Medulla oblongata (tissue), 1 donor: ENCODE data around the gene THSD7B.
"Not testable (repeated sequence)": the region's sequence is repeated elsewhere in the genome, so short reads cannot be mapped to it uniquely, and the experiment has no call there.

Experiments
- DNase-seq: peaks from one replicate; pipeline ENCODE4 v3.0.0-alpha.2; 2015; ENCODE audit errors: extremely low spot score

Gene THSD7B

GRCh38 chr2:137250401-137250800 is 485.1 kb downstream of the THSD7B start:
- no peak for DNase-seq

- DNase-seq, result no peak
These were observed 485.7 kb downstream of the THSD7B start for GRCh38 chr2:137251045-137251444.

- no peak for DNase-seq
These were observed 487.6 kb downstream of the THSD7B start for GRCh38 chr2:137252934-137253333.

DNA sequence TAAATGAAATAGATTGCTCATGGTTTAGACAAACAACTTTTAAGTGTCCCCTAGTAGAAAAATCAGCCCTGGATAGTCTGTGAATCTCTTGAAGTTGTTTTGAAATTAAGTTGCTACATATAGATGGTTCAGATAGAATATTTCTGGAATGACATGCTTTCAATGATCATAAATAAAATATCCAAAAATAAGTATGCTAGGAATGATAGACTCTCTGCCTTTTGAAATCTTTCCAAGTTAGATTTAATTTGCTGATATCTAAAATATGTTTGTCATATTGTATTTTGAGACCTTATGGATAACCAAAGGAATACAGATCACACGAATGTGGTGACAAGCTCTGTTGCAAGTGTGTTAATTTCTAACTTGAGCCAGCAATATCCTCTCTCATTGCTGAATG is 488.7 kb downstream of the THSD7B start:
- DNase-seq, result no peak

DNA sequence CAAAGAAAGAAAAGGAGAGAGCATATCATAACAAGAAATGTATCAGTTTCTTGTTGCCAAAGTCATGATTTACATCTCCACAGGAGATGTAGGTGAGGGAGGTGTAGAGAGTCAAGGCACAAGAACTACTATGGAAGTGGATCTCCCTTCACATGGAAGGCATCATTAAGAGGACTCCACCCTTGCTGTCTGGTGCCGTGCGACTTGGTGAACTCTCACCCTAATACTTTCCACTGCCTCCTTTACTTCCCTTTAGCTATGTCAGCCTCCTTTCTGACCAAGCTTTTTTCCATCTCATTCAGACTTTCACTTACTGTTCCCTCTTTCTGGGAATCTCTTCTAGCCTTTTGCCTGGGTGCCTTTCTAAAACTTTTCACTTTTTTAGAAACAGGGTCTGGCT is 490.0 kb downstream of the THSD7B start:
- DNase-seq, result no peak

GRCh38 chr2:137255990-137256389 is 490.6 kb downstream of the THSD7B start:
- DNase-seq, result no peak

DNA sequence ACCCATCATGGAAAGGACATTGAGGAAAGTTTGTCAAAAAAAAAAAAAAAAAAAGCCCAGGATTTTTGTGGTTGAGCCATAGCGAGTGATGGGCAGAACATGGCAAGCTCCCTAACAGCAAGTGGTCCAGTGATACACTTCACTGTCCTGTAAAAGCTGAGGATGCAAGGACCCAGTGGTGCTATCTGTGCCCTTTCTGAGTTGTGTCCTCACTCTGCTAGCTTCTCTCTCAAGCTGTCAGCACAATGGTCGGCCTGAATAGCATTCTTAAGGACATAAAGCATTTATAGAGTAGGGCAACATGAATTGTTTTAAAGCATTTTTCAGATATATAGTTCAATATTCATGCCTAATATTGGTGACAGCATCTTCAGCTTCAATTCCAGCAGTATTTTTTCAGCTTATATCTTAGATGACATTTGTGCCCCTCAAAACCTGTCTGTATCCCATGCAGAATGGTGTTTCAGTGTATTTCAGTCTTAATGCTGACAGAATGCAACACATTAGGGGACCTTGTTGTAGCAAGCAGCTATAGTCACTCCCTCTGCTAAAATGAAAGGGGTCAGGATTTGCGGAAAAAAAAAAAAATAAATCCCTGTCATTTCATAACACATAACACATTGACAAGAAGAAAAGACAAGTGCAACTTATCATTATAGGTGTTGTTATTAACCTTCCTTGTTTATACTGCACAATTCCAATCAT is 496.7 kb downstream of the THSD7B start:
- DNase-seq, result no peak

DNA sequence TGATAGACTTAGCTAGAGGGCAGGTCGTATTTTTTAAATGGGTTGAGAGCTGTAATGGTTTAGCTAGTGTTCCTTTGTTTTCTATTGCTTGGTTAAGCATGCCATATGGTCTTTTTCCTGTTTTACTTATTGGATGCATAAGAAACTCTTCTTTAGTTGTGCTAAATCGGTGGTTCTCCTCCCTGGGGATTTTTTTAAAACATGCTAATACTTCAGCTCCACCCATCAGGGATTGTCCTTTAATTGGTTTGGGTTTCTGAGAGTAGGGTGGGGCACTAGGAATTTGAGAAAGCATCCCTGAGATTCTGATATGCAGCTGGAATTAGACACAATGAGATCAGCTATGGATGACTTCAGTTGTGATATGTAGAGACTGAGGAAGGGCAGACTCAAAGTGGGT is 497.2 kb downstream of the THSD7B start:
- DNase-seq, result no peak

GRCh38 chr2:137287913-137288639 is 522.7 kb downstream of the THSD7B start:
- no peak for DNase-seq

DNA sequence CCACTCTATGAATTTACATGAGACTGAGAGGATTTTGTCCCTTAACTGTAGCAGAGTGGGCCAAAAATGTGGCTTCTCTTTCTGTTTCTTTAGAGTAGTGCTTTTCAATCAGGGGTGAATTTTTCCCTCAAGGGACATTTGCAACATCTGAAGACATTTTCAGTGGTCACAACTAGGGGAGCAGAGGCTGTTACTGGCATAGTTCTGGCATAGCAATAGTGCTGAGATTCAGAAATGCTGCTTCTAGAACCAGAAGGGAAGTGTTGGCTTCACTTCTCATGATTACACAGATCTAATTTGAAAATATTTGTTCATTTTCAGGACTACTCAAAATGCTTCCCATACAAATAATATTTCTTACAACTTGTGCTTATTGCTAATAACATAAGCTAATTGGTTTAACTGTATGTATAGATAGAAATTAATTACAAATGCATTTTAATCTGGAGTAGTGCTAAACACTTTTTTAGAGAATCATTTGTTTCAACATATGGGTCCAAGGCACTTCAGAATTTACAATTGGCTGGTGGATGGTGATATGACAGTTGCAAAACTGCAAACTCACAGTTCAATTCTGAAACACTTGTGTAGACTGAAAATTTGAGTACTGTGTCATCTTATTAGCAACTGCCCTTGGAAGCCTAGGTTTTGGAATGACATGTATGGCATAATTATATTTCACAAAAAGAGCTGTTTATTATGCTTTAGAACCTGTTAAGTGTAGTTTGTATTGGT is 526.7 kb downstream of the THSD7B start:
- DNase-seq, result no peak

GRCh38 chr2:137298377-137298776 is 533.0 kb downstream of the THSD7B start:
- no peak for DNase-seq

GRCh38 chr2:137300987-137301386 is 535.6 kb downstream of the THSD7B start:
- DNase-seq, result no peak

DNA sequence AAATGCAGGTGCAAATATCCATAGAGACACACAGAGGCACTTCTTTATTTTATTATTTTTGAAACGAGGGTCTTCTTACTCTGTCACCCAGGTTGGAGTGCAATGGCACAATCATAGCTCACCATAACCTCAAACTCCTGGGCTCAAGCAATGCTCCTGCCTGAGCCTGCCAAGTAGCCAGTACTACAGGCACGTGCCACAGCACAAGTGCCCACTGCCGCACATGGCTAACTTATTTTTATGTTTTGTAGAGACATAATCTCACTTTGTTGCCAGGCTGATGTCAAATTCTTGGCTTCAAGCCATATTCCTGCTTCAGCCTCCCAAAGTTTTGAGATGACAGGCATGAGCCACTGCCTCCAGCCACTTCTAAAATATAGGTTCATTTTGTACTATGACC is 537.6 kb downstream of the THSD7B start:
- no peak for DNase-seq

- DNase-seq, result no peak
These were observed 550.7 kb downstream of the THSD7B start for GRCh38 chr2:137316075-137316474.

DNA sequence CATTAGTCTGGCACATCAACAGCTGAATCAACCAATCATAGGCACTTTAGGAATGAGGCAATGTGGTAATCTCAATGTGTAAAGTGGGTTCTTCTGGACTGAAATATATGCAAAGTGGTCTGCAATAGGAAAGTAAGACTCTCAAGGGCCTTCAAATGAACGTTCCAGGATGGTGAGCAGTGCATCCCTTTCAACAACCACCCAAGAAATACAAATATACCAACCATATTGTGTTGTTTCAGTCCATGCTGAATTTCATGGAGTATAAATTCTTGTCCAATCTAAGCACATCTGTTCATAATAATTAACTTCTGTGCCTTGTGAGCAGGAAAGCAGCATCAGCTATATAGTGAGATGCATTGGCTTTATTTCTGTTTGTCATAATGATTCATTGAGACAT is 556.2 kb downstream of the THSD7B start:
- no peak for DNase-seq

DNA sequence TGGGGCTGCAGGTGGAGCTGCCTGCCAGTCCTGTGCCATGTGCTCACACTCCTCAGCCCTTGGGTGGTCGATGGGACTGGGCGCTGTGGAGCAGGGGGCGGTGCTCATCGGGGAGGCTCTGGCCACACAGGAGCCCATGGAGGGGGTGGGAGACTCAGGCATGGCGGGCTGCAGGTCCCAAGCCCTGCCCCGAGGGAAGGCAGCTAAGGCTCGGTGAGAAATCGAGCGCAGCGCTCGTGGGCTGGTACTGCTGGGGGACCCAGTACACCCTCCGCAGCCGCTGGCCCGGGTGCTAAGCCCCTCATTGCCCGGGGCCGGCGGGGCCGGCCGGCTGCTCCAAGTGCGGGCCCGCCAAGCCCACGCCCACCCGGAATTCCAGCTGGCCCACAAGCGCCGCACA is 566.2 kb downstream of the THSD7B start:
- DNase-seq, result not testable (repeated sequence)

DNA sequence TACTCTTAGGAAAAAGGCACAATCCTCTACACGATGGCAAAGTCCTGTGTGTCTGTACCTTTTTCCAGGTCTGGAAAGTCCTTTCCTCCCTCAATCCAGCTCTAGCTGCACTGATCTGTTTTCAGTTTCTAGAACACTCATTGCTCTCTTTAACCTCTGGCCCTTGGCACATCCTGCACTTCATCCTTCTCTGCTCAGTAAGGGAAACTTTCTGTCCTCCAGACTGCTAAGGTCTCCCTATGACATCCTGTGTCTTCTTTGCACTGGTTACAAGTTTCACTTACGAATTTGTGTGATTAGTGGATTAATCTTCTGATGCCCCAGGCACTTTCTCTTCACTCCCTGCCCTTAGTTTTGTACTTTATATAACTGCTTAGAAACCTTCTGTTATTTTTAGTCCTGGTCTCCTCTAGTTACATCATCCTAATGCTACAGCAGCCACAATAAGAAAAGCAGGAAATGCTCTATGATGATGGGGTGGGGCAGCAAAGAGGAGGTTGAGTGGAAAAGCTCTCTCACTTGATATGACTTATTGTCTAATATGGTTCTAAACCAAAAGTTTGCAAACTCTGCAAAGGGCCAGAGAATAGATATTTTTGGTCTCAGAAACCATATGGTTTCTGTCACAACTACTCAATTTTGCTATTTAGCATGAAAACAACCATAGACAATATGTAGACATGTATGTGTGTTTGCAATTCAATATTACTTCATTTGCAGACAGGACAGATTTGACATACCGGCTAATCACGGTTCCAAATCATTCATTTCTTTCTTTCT is 568.2 kb downstream of the THSD7B start:
- no peak for DNase-seq

- DNase-seq, result no peak
These were observed 570.7 kb downstream of the THSD7B start for GRCh38 chr2:137336067-137336466.

DNA sequence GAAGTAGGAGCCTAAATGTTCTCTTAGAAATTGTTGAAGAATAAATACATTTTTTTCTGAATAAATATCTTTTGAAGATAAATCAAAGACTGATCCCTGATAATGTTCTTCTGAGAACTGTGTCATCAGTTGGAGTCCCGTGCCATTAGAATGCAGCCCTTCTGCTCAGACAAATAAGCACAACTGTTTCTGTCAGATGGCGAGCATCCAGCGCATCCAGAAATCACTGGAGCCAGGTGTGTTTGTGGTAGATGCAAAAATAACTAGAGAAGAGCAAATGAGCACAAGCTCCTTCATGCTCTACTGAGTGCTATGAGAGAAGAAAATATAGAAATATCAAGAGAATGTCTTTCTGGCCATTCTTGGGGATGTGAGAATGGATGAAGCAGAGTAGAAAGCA is 573.7 kb downstream of the THSD7B start:
- no peak for DNase-seq

DNA sequence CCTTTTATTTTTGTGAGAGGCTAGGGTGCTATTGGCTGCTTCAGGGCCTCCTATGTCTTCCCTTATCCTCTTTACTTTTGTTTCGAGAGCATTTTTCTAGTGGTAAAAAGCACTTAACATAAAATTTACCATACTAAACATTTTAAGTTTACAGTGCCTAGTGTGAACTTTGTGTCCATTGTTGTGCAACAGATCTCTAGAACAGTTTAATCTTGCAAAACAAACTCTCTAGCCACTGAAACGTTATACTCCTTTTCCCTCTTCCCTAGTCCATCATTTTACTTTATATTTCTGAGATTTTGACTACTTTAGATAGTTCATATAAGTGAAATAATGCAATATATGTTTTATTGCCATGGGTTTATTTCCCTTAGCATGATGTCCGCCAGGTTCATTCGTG is 580.6 kb downstream of the THSD7B start:
- DNase-seq, result no peak

DNA sequence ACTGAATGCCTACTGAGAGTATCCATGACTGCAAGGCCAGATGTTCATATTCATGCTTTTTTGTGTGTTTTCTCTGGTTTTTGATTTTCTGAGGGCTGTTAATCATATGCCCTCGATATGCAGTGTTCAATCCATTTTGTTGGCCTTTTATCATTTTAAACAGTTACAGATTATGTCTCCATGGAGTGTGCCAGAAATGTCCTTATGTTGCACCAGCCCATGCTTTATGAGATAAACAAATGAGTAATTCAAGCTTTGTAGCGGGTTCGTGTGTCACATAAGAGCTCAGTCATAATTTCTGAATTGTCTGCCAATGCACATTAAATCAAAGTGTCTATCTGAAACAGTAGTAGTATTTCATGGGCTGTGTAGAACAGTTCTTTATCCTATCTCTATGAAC is 583.0 kb downstream of the THSD7B start:
- DNase-seq, result no peak

DNA sequence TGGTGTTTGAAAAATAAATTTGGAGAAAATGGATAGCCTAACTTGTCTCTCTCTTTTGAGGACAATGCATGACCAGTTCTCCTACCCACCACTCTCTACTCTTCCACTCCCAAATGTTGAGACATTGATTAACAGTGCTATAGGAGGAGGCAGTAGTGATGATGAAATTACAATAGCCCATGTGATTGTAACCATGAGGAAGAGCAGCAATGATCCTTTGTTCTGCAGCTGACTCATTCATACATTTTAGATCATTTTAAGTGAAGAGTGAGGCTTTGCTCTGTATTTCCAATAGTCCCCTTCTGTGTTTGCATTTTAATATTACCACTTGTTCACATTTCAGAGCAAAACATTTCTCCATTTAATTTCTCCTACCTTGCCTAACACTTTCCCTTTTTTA is 592.3 kb downstream of the THSD7B start:
- no peak for DNase-seq
